PC-9 (cell line): ENCODE results near the gene RSPH1. TPM values are rescaled to one million over a fixed set of nuclear protein-coding genes. Genes with fewer than 3 reads are reported as not detected.

Source experiments
- BruUV-seq: library from RNA; stranded (reverse); fragments of 400-500 nt; replicated peaks from 2 replicates; lab custom pipeline; 2021; lab: Mats Ljungman, UMichigan
- CTCF ChIA-PET: fragments of 300-600 bp; sonication (Branson Sonifier 250); formaldehyde crosslinking; loops from one replicate; lab custom pipeline; 2022; ENCODE audit warnings: antibody characterized with exemption; lab: Charles Lee
- POLR2A ChIA-PET: fragments of 300-600 bp; sonication (Branson Sonifier 250); formaldehyde crosslinking; loops from one replicate; lab custom pipeline; 2022; ENCODE audit warnings: antibody characterized with exemption; ENCODE audit not compliant: unreplicated experiment; lab: Charles Lee
- DNase-seq, 2 experiments: peaks; one replicate each; pipeline versions ENCODE4 v3.0.0 to v3.0.0-alpha.2; 2015 to 2022; ENCODE audit warnings: mixed read lengths in 1 of 2
- H2AFZ ChIP-seq: fragments of 200-600 bp; sonication (generic); 2 replicates; pipeline ENCODE4 v1.8.1; 2017; ENCODE audit warnings: antibody characterized with exemption
- H3F3A ChIP-seq: fragments of 200-600 bp; sonication (generic); 2 replicates; pipeline ENCODE4 v1.8.1; 2017; ENCODE audit warnings: antibody characterized with exemption, mild to moderate bottlenecking, low read depth; ENCODE audit not compliant: insufficient read depth
- H3K27ac ChIP-seq: fragments of 200-600 bp; sonication (generic); 2 replicates; pipeline ENCODE4 v1.6.1; 2016; ENCODE audit warnings: mixed run types
- H3K27me3 ChIP-seq: fragments of 200-600 bp; sonication (generic); 2 replicates; pipeline ENCODE4 v1.6.1; 2016; ENCODE audit warnings: low read depth, mixed run types; ENCODE audit not compliant: insufficient read depth
- H3K36me3 ChIP-seq: fragments of 200-600 bp; sonication (generic); 2 replicates; pipeline ENCODE4 v1.6.1; 2016; ENCODE audit warnings: low read depth, mixed run types
- H3K4me1 ChIP-seq: fragments of 200-600 bp; sonication (generic); replicated peaks from 2 replicates; pipeline ENCODE4 v1.6.1; 2016; ENCODE audit warnings: mixed run types; ENCODE audit not compliant: insufficient read depth
- H3K4me2 ChIP-seq: fragments of 200-600 bp; sonication (generic); 2 replicates; pipeline ENCODE4 v1.6.1; 2017; ENCODE audit warnings: mixed run types
- H3K4me3 ChIP-seq: fragments of 200-600 bp; sonication (generic); 2 replicates; pipeline ENCODE4 v1.6.1; 2016; ENCODE audit warnings: mixed run types
- H3K79me2 ChIP-seq: fragments of 200-600 bp; sonication (generic); 2 replicates; pipeline ENCODE4 v1.6.1; 2017; ENCODE audit warnings: low read depth, mixed run types
- H3K9me2 ChIP-seq: fragments of 200-600 bp; sonication (generic); 2 replicates; pipeline ENCODE4 v1.8.1; 2017; ENCODE audit warnings: mild to moderate bottlenecking; ENCODE audit not compliant: insufficient read depth
- H3K9me3 ChIP-seq: fragments of 200-600 bp; sonication (generic); 2 replicates; pipeline ENCODE4 v1.8.1; 2016; ENCODE audit warnings: low read depth; ENCODE audit not compliant: insufficient read depth
- H4K20me1 ChIP-seq: fragments of 200-600 bp; sonication (generic); 2 replicates; pipeline ENCODE4 v1.8.1; 2017; ENCODE audit not compliant: insufficient read depth
- EZH2 ChIP-seq: fragments of 200-600 bp; sonication (generic); IDR thresholded peaks from 2 replicates; pipeline ENCODE4 v1.8.0; 2017; ENCODE audit warnings: antibody characterized with exemption, low read depth
- intact Hi-C: fragments of 100-400 bp; cut with micrococcal nuclease; formaldehyde crosslinking; loops from one replicate; pipeline ENCODE4 v1.10.0; 2022; ENCODE audit not compliant: unreplicated experiment
- total RNA-seq: library from RNA; stranded (reverse); gene quantifications from 2 replicates; pipeline ENCODE4 v1.2.3, GENCODE V29; 2021
- TF ChIP-seq, protein P1 (sequence below): fragments of 200-600 bp; sonication (generic); conservative IDR thresholded peaks from 2 replicates; pipeline ENCODE4 v1.6.1; 2017; ENCODE audit warnings: mixed run types, antibody characterized with exemption, mild to moderate bottlenecking, moderate library complexity

RSPH1 gene
- total RNA-seq, 1 experiment from 2014 or later: 8.0 TPM

DNA sequence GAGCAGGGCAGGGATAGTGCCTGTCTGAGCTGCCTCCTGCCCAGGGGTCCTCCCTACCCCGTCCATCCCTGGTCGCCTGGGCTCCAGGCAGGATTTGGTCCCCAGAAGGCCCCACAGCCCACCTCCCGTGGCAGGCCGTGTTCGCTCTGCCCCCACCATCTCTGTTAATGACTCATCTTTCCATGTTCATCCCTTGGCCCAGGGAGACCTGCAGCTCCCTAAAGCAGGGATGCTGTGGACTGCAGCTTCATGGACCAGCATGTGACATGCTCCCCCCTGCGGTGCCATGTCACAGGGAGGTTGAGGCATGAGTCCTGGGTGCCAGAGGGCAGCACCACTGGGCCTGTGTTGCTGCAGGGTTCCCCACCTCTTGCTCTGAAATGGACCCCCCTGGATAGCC lies 65.5 kb downstream of the RSPH1 start:
- no peaks in the 10 kb centered on the region for H3K9me3 ChIP-seq
- H3F3A ChIP-seq: no peaks in the 10 kb centered on the region
- H3K79me2 ChIP-seq: no peaks in the 10 kb centered on the region
- H3K4me2 ChIP-seq: no peak overlapping the region
- no TSS peak for BruUV-seq
- ChIA-PET CTCF (no interaction called here), POLR2A (no interaction called here)
- H3K9me2 ChIP-seq: no peaks in the 10 kb centered on the region
- no peak overlapping the region for H3K27ac ChIP-seq
- no peaks in the 10 kb centered on the region for H3K36me3 ChIP-seq
- no peak overlapping the region for H3K4me3 ChIP-seq
- no peaks in the 10 kb centered on the region for H4K20me1 ChIP-seq
- peaks cover 6% of the 10 kb centered on the region; the same call in 1 of the 2 replicates for H3K27me3 ChIP-seq
- peaks cover 6% of the 10 kb centered on the region; the same call in 1 of the 2 replicates for H3K4me1 ChIP-seq
- TF ChIP-seq, protein P1, sequence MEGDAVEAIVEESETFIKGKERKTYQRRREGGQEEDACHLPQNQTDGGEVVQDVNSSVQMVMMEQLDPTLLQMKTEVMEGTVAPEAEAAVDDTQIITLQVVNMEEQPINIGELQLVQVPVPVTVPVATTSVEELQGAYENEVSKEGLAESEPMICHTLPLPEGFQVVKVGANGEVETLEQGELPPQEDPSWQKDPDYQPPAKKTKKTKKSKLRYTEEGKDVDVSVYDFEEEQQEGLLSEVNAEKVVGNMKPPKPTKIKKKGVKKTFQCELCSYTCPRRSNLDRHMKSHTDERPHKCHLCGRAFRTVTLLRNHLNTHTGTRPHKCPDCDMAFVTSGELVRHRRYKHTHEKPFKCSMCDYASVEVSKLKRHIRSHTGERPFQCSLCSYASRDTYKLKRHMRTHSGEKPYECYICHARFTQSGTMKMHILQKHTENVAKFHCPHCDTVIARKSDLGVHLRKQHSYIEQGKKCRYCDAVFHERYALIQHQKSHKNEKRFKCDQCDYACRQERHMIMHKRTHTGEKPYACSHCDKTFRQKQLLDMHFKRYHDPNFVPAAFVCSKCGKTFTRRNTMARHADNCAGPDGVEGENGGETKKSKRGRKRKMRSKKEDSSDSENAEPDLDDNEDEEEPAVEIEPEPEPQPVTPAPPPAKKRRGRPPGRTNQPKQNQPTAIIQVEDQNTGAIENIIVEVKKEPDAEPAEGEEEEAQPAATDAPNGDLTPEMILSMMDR: no peak
- no peak for TF ChIP-seq EZH2
- intact Hi-C loops: no loop called here
- no peak for DNase-seq
- no peak overlapping the region for H2AFZ ChIP-seq

GRCh38 chr21:42429856-42430255 lies 66.2 kb downstream of the RSPH1 start:
- ChIA-PET CTCF (no interaction called here), POLR2A (no interaction called here)
- Histone ChIP-seq H4K20me1 (no peaks in the 10 kb centered on the region), H3K9me2 (no peaks in the 10 kb centered on the region), H3K4me2 (no peak overlapping the region), H3K79me2 (no peaks in the 10 kb centered on the region), H3K36me3 (no peaks in the 10 kb centered on the region), H3F3A (no peaks in the 10 kb centered on the region), H3K4me3 (no peak overlapping the region), H3K27ac (no peak overlapping the region), H3K4me1 (peaks cover 6% of the 10 kb centered on the region; the same call in 1 of the 2 replicates), H3K27me3 (peaks cover 6% of the 10 kb centered on the region; the same call in 1 of the 2 replicates), H3K9me3 (no peaks in the 10 kb centered on the region), H2AFZ (no peak overlapping the region)
- intact Hi-C loops: no loop called here
- TF ChIP-seq EZH2: no peak
- TF ChIP-seq, protein P1: no peak
- DNase-seq: no peak
- BruUV-seq: no TSS peak

DNA sequence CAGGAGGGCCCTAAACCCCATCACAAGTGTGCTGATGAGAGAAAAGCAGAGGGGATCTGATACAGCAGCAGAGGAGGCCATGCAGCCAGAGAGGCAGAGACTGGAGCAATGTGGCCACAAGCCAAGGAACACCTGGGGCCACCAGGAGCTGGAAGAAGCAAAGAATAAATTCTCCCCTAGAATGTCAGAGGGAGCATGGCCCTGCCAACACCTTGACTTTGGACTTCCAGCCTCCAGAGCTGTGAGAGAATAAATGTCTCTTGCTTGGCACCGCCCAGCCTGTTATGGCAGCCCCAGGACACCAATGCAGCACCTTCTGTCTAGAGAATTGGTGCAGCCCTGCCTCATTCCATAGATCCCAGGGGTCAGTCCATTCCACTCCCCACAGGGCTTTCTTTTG lies 67.0 kb downstream of the RSPH1 start:
- no TSS peak for BruUV-seq
- Histone ChIP-seq H3K9me2 (no peaks in the 10 kb centered on the region), H3K79me2 (no peaks in the 10 kb centered on the region), H3K27ac (no peak overlapping the region), H3F3A (no peaks in the 10 kb centered on the region), H3K4me3 (no peak overlapping the region), H3K4me1 (0 out of 2 replicates have a peak, but pooled peaks cover under 1% of the 10 kb centered on the region), H3K9me3 (no peaks in the 10 kb centered on the region), H3K36me3 (no peaks in the 10 kb centered on the region), H4K20me1 (no peaks in the 10 kb centered on the region), H3K4me2 (no peak overlapping the region), H3K27me3 (peaks cover 8% of the 10 kb centered on the region), H2AFZ (no peak overlapping the region)
- intact Hi-C loops: no loop called here
- no peak for DNase-seq
- TF ChIP-seq, protein P1: no peak
- TF ChIP-seq EZH2: no peak
- POLR2A ChIA-PET: no interaction called here
- CTCF ChIA-PET: no interaction called here
